GM12891 (cell line): Measurements from ENCODE around the gene TRIM9.

Experiments used
- POLR2A ChIP-seq: IDR thresholded peaks from 2 replicates; pipeline ENCODE4 v1.6.1; 2011; ENCODE audit warnings: low read depth, low read length, control low read depth
- POLR2AphosphoS5 ChIP-seq: IDR thresholded peaks from 2 replicates; pipeline ENCODE4 v1.6.1; 2011; ENCODE audit warnings: low read depth, low read length, control low read depth
- TAF1 ChIP-seq: IDR thresholded peaks from 2 replicates; pipeline ENCODE4 v1.6.1; 2011; ENCODE audit warnings: low read depth, low read length, control low read depth

DNA sequence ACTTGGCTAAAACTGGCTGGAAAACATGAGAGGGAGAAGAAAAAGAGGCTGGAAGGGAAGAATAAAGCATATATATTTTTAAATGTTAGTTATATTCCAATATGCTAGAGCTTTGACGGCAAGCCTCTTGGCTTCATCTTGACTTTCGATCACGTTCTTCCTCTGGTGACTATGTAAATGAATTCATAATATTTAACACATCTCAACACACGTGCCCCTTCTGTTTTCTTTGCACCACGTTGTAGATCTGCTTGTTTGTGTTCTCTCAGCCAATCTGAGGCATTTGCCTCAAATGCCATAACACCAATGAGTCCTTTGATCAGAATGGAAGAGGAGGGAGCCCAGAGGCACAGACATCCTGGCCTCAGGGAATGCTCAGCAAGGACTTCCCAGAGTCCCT lies 45.4 kb upstream of the TRIM9 start:
- TF ChIP-seq POLR2A, result no peak
- TF ChIP-seq TAF1, result no peak
- no peak for TF ChIP-seq POLR2AphosphoS5
